GM12801 (cell line): ENCODE data around the gene KLHL18.

ENCODE experiments used
- TF ChIP-seq, protein P1 (sequence below): IDR thresholded peaks from one replicate; pipeline ENCODE4 v1.5.1; 2011; ENCODE audit warnings: control low read depth; ENCODE audit not compliant: insufficient read length; ENCODE audit errors: extremely low read depth

Gene KLHL18

DNA sequence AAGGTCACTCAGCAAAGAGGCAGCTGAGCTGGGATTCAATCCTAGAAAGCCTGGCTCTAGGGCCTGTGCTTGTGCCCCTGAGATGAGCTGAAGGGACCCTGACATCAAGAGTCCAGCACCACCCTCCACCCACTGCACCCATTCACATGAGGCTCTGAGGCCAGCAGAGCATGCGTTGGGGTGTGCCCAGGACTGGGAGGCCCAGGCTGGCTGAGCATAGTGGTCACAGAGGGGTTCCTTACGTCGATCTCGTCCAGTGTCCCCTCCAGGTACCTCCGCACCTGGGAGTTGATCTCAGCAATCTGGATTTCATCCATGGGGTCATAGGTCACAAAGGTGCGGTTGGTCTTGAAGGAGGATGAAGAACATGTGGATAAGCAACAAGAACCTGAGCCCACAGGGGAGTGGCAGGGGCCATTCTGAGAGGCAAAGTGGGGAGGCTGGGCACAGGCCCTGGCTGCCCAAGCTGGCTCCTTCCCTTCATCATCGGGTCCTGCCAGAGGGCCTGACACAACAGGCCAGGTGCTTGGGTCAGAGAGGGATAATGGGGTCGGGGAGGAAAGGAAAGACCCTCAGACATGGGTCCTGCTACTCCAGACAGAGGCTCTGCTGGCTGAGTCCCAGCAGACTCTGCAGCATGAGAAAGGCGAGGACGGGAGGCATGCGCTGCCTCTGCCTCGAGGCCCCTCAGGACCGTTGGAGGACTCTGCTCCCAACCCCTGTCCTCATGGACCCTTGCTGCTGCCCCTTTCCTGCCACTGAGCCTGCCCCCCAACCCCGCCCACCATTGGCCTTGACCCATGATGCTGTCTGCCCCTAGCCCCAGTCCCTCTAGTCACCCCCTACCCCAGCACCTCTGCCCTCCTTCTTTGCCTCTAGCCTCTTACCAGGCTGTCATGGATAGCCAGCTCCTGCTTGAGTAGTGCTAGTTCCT, 35.3 kb upstream of the KLHL18 start:
- TF ChIP-seq, protein P1, sequence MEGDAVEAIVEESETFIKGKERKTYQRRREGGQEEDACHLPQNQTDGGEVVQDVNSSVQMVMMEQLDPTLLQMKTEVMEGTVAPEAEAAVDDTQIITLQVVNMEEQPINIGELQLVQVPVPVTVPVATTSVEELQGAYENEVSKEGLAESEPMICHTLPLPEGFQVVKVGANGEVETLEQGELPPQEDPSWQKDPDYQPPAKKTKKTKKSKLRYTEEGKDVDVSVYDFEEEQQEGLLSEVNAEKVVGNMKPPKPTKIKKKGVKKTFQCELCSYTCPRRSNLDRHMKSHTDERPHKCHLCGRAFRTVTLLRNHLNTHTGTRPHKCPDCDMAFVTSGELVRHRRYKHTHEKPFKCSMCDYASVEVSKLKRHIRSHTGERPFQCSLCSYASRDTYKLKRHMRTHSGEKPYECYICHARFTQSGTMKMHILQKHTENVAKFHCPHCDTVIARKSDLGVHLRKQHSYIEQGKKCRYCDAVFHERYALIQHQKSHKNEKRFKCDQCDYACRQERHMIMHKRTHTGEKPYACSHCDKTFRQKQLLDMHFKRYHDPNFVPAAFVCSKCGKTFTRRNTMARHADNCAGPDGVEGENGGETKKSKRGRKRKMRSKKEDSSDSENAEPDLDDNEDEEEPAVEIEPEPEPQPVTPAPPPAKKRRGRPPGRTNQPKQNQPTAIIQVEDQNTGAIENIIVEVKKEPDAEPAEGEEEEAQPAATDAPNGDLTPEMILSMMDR: no peak

DNA sequence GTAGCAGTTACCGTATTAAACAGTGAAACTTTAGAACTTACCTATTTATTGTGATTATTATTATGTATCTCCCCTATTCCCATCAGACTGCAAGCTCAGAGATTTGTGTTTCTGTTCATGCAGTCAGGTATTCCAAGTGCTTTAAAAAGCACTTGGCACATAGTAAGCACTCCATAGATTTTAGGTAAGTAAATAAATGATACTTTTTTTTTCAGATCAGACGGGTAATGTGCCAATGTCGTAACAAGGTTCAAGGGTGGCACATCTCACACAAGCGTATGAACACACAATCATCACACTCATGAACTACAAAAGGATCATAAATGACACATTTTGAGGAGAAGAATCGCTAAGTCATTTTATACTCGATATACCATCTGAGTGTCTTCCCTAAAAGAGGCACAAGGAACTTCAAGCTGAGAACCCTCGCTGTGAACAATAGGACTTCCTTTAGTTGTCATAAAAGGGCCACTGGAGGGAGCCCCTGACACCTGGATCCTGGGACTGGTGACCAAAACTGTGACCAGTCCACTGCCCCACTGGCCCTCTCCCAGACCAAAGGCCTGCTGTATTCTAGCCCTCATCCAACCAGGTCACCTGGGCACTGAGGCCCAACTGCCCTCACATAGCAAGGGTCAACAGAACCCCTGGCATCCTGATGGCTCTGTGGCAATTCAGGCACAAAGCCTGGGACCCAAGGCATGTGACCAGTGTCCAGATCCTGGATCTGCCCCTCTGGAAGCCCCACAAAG, 32.3 kb upstream of the KLHL18 start:
- TF ChIP-seq, protein P1: no peak

DNA sequence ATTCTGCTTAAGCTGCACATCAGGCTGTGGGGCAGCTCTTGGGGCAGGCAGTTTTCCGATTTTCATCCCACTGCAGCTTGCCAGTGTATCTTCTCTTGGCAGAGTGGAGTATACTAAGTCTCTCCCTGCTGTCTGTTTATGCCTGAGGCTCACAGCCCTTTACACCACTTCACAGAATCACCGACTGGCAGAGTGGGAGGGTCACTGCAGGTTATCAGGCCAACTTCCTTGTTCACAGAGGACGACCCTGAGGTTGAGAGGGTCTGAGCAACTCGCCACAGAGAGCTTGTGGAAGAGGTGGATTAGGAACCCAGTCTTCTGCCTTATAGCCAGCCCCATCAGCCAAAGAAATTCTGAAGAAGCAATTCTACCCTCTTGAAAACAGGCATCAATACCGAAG, 31.1 kb upstream of the KLHL18 start:
- TF ChIP-seq, protein P1: no peak

DNA sequence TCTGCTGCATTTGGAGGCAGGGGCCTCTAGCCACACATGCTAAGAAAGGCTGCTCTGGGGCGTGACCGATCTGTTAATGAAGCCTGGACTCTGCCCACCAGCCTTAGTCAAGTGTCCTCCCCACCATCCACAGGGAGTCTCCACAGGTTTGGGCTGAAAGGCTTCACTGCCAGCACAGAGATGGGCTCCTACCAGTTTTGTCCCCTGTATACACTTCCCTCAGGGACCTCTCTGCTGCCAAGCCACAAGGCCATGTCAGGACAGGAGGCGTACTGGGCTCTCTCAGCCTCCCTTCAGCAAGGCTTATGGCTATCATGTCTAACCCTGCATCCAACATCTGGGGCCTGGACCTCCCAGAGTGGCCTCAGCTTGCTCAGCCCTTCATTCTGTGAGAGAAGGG, 23.6 kb upstream of the KLHL18 start:
- TF ChIP-seq, protein P1: no peak

DNA sequence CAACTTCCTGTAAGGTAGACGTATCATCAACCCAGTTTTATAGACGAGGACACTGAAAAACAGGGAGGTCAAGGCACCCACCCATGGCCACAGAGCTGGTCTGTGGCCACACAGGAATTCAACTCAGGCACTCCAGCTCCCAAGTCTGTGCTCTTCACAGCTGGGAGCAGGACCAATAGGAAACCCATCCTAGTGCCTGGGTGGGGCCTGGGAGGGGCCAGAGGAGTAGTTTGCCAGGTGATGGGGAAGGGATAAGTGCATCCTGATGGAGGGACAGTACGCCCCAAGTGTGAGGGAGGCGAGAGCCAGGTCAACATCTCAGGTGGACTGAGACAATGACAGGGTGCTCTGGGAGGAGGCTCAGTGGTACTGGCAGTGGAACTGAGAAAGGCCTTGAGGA, 22.1 kb upstream of the KLHL18 start:
- TF ChIP-seq, protein P1: no peak

DNA sequence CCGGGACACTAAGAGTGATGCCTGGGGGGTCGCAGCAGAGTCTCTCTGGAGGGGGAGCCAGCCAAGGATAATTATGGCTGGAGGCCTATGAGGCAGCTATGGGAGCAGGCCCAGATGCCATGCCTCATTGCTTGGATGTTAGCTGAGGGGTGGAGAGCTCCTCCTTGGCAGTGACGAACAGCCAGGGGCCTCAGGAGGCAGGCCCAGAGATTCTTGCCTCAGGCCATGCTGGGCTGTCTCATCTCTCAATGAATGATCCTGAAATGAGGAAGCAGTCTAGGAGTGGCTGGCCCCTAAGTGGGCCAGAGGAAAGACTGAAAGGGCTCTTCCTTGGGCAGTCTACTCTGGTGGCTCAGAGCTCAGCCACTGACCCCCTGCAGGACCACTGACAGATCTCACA, 21.4 kb upstream of the KLHL18 start:
- TF ChIP-seq, protein P1: no peak

DNA sequence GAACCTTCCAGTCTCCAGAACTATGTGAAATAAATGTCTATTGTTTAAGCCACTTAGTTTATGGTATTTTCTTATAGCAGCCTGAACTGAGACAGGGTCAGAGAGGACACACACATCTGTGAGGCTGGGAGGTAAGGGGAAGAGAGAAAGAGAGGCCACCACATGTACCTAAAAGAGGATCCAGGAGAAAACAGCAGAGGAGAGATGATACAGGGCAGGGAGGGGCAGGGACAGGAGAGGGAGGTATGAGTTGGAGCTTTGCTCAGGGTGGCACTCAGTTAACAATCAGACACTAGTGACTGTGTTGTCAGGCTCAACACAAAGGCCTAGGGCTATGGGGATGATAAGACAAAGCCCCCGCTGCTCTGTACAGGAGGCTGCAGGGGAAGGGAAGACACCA, 17.7 kb upstream of the KLHL18 start:
- TF ChIP-seq, protein P1: no peak
